HG02938 (cell line): ENCODE measurements around the gene EPS15.
"Not testable (repeated sequence)": the region's sequence is repeated elsewhere in the genome, so short reads cannot be mapped to it uniquely, and the experiment has no call there.

Experiments
- ATAC-seq: cut with Tn5 transposase; IDR thresholded peaks from one replicate; pipeline ENCODE4 v1.9.1; 2021; ENCODE audit warnings: mild to moderate bottlenecking, moderate library complexity; ENCODE audit not compliant: unreplicated experiment

The EPS15 gene

DNA sequence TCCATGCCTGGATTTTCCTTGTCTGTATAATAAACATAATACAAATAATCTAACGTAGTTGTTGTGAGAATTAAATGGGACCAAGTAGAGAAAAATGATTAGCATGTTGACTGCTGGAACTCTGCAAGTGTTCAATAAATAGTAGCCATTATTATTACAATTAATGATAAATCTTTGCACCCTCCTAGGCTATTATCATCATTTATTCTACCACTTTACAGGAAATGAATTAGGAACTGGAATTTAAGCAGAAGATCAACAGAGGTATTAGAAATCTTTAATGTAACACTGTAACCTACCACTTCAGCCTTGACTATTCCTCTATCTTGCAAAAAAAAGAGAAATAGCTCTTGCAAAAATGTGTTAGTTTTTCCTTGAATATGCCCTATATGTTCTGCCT is 126.8 kb downstream of the EPS15 start:
- no peak for ATAC-seq

DNA sequence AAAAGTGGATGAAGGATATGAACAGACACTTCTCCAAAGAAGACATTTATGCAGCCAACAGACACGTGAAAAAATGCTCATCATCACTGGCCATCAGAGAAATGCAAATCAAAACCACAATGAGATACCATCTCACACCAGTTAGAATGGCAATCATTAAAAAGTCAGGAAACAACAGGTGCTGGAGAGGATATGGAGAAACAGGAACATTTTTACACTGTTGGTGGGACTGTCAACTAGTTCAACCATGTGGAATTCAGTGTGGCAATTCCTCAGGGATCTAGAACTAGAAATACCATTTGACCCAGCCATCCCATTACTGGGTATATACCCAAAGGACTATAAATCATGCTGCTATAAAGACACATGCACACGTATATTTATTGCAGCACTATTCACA is 128.4 kb downstream of the EPS15 start:
- not testable (repeated sequence) for ATAC-seq

DNA sequence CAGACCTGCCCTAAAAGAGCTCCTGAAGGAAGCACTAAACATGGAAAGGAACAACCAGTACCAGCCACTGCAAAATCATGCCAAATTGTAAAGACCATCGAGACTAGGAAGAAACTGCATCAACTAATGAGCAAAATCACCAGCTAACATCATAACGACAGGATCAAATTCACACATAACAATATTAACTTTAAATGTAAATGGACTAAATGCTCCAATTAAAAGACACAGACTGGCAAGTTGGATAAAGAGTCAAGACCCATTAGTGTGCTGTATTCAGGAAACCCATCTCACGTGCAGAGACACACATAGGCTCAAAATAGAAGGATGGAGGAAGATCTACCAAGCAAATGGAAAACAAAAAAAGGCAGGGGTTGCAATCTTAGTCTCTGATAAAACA is 131.8 kb downstream of the EPS15 start:
- not testable (repeated sequence) for ATAC-seq

DNA sequence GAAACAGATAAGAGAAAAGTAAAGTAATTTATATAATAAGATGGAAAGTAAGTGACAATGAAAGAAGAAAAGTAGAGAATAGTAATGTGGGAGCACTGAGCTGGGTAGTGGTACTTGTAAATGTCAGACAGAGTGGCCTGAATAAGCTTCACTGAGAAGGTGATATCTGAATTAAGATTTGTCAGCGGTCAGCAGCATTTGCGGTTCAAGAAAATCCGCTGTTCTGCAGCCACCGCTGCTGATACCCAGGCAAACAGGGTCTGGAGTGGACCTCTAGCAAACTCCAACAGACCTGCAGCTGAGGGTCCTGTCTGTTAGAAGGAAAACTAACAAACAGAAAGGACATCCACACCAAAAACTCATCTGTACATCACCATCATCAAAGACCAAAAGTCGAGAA is 132.8 kb downstream of the EPS15 start:
- not testable (repeated sequence) for ATAC-seq

DNA sequence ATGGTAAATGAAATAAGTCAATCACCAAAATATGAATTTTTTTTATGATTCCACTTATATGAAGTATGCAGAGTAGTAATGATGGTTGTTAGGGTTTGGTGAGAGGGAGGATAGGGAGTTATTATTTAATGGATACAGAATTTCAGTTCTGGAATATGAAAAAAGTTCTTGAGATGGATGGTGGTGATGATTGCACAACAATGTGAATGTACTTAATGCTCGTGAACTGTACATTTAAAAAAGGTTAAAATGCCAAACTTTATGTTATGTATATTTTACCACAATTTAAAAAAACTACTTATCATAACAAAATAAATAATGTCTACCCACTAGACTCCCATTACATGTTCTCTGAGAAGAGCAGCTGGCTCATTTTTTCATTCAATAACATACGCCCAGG is 133.3 kb downstream of the EPS15 start:
- ATAC-seq: no peak

DNA sequence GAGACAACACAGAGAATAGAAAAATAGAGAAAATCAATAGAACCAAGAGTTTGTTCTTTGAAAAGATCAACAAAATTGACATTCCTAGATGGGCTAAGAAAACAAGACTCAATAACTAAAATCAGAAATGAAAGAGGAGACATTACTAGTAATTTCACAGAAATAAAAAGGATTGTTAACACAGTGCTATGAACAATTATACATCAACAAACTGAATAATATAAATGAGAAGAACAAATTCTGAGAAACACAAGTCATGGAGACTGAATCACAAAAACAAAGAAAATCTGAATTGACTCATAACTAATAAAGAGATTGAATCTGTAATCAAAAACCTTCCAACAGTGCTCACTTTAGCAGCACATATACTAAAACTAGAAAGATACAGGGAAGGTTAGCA is 137.1 kb downstream of the EPS15 start:
- no peak for ATAC-seq

DNA sequence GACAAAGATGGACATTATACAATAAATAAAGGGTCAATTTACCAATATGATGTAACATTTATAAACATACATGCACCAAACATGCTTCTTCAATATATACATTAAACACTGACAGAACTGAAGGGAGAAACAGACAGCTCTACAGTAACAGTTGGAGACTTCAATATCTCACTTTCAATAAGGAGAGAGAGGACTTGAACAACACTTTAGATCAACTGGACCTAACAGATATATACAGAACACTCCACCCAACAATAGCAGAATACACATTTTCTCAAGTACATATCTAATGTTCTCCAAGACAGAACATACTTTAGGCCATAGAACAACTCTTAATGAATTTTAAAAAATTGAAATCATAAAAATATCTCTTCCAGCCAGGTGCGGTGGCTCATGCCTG is 138.1 kb downstream of the EPS15 start:
- ATAC-seq: no peak

DNA sequence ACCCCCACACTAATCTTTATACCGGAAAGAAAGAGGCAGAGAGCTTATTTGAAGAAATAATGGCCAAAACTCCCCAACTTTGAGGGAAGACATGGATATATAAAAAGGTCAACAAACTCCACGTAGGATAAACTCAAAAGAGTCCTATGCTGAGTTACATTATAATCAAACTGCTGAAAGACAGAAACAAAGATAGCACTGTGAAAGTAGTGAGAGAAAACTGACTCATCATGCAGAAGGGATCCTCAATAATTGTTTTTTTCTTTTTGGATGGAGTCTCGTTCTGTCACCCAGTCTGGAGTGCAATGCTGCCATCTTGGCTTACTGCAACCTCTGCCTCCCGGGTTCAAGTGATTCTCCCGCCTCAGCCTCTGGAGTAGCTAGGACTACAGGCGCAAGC is 140.2 kb downstream of the EPS15 start:
- no peak for ATAC-seq

DNA sequence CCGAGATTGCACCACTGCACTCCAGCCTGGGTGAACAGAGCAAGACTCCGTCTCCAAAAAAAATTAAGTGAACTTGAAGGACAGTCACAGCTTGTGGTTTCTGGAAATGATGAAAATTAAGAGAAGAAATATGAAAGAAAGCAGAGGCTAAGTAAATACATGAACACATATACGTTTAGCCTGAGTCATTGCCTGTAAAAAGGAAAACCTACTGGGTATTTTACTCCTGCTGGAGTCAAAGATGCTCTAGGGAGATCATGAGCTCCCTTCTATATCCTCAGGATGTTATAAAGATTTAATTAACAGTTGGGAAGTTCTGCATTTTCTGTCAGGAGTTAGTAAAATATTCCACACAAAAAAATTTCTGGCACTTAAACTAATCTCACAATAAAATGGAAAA is 145.2 kb downstream of the EPS15 start:
- no peak for ATAC-seq

DNA sequence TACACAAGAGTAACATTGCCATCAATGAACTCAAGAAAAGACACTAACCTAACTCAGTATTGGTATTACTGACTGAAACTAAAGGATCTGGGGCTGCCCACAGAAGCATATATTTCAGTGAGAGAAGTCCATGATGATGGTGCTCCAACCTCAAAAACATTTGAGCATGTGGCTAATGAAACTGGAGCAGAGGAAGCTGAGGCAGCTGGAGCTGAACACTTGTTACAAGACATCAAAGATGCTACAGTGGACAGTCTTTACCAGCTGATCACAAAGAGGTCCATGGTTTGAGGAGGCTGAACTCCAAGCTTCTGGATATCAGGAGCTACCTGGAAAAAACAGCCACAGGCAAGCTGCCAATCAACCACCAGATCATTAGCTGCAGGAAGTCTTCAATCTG is 146.5 kb downstream of the EPS15 start:
- ATAC-seq: no peak

DNA sequence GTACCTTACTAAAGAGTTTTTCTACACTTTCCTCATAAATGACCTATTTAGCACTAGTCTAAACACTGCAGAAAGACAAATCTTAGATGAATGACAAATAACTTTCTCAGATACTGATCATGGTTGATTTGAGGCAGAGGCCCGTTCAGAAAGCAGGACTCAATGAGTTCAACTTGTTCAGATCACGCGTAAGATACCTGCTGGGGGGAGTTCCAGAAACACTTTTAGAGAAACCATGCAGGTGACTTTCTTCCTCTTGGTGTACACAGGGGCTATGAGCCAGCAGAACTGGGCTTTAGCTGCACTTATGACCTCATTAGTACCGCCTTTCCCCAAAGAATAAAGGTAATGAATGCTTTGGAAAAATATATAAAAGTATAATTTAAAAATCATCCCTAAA is 149.9 kb downstream of the EPS15 start:
- no peak for ATAC-seq

DNA sequence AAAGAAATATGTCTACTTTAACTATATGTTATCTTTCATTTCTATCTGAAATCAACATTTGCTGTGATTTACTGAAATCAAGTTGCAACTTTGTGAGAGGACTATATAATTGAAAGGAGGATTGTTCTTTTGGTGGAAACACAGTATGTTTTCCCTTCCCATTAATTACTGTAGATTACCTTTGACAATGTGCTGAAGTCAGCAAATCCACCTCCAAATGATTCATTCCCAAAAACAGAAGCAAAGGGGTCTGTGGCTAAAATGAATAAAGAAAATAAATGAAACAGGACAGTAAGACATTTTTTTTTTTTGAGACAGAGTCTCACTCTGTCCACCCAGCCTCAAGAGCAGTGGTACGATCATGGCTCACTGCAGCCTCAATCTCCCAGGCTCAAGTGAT is 153.3 kb downstream of the EPS15 start:
- no peak for ATAC-seq

DNA sequence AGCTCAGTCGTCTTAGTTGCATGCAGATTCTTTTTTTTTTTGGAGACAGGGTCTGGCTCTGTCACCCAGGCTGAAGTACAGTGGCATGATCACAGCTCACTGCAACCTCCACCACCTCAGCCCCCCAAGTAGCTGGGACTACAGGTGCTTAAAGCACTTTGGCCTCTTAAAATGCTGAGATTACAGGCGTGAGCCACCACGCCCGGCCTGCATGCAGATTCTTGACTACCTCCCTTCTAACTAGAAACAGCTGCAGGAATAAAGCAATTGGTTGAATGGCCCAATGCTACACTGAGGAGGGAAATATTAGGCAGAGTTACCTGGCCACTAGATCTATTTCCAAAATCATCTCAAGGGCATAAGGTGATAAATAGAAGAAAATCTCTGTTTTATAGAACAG is 159.2 kb downstream of the EPS15 start:
- no peak for ATAC-seq

DNA sequence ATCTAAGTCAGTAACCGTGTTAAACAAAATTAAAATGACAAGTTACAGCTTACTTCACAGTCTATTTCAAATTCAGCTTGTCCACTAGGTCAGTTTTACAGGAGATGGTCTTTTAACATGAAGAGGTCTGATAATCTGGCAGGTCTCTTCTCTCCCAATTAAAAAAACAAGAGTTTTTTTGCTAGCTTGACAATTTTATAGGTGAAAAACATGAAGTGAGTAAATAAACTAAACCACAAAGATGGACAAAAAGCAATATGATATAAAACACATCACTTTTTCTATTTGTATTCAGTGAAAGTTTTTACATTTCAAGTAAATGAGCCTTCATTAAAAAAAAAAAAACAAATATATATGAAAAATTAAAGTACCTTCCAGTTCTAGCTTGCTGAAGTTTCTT is 163.7 kb downstream of the EPS15 start:
- no peak for ATAC-seq

DNA sequence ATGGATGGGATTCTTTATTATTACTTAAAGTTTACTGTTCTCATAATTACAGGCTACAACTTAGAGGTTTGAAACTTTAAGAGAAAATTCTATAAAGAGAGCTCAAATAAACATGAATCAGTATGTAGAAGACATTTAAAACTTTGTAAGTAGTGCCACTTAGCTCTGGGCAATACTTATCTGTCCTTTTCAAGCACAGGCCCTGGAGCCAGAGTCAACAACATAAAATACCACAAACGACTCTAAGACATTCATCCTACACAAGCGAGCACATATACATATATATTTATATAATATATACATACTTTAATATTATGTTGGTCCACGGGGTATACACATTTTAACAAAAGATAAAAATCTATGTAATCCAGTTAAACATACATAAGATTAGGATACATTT is 164.7 kb downstream of the EPS15 start:
- no peak for ATAC-seq

DNA sequence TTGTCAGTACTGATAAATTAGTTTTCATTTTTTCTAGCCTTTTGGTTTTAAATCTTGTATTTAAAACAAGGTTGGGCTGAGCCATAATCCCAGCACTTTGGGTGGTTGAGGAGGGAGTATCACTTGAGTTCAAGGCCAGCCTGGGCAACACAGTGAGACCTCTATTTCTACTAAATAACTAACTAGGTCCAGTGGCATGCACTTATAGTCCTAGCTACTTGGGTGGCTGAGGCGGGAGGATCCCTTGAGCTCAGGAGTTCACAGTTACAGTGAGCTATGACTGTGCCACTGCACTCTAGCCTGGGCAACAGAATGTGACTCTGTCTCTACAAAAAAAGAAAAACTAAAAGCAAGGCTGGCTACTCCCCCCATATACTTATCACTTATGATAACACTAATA is 167.2 kb downstream of the EPS15 start:
- no peak for ATAC-seq

DNA sequence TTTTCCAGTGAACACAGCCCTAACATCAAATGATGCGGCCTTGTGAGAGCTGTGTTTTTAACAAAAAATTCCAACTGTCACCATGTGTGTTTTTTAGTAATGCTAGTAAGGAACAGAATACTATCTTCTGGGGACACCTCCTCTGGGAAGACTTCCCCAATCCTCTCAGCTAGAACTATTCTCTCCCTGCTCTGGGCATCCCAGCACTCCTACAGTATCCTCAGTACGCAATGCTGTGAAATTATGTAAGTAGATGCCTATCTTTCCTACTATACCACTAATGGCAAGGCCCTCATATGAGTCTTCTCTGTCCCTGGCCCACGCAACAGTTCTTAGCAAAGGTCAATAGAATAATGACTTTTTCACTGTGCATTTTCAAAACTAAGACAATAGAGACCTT is 169.2 kb downstream of the EPS15 start:
- ATAC-seq: no peak

DNA sequence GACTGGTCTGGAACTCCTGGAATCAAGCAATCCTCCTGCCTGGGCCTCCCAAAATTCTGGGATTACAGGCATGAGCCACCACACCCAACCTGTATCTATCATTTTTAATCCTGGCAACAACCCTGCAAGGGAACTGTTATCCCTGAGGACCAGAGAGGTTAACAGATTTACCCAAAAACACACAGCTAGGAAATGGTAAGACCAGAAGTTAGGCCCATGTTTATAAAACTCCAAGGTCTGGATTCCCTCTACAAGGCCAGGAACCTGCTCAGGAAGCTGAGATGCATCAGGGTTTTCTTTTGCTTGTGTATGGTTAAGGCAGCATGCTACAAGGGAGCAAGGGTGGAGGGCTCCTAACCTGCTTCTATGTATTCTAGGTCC is 170.9 kb downstream of the EPS15 start:
- no peak for ATAC-seq

DNA sequence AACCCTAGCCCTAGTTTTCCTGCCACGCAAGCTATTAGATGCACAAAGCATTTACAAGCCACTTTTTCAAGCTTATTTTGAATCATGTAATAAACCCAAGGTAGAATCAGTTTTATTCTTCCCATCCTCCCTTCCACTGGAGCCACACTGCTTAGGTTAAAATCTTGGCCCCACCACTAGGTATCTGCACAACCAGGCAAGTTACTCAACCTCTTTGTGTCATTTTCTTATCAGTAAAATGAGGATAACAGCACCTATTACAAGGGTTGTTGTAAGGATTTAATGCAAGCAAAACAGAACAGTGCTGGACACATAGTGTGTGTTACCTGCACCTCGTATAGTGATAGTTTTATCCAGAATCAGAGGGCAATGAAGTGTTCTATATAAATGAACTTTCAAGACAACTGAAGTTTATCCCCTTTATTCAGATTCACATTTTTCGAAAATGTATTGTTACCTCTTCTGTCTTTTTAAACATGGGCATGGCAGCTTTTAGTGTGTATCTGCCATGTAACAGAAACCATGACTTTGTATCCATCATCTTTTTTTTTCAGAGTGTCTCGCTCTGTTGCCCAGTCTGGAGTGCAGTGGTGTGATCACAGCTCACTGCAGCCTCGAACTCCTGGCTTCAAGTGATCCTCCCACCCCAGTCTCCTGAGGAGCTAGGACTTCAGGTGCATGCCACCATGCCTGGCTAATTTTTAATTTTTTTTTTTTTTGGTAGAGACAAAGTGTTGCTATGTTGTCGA is 171.5 kb downstream of the EPS15 start:
- no peak for ATAC-seq

DNA sequence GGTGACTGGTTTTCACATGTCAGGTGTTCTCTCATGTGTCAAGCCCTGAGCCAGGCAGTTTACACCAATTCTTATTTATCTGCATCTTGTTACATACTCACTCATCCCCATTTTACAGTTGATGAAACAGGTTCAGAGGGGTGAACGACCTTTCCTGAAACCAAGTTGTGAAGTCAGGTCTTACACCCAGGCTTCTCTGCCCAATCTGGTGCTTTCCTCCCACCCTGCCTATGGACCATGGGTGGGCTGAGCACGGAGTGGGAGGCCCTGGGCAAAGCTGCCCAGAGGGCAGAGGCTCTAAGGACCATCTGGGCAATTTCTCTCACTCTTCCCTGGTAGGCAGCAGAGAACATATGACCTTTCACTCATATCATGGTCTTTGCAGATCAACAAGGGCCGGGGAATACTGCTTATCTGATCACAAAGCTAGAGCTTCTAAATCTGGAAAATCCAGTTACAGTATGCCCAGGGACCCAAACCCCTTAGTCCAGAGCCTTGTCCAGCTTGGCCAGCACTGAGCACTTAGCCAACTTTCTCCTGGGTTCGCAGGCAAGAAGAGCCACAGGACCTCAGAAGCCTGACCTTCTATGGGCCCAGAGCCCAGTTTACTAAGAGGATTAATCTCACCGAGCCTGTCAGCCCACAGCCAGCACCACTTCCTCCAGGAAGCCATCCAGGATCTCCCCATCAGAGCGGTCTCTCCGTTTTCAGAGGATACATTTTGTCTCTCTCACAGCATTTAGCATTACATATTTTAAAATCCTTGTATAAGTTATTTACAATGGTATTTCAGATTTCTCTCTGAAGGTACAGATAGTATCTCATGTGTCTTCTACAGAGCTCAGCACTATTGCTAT is 172.8 kb downstream of the EPS15 start:
- no peak for ATAC-seq

DNA sequence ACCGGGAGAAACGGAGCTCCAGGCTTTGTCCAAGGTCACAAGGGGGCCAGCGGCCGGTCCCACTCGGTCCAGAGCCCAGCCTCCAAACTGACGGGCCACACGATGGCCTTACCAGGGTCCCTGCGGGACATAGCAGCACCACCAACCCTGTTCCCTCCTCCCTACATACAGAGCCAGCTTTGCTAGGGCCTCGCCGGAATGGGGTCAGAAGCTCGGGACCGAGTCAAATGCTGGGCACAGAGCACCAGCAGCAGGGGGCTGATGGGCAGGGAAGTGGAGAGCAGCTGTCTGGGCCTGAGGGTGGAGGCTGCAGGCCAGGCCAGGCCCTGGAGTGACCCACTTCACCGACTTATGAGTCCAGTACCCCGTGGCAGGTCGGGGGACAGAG is 173.8 kb downstream of the EPS15 start:
- no peak for ATAC-seq

DNA sequence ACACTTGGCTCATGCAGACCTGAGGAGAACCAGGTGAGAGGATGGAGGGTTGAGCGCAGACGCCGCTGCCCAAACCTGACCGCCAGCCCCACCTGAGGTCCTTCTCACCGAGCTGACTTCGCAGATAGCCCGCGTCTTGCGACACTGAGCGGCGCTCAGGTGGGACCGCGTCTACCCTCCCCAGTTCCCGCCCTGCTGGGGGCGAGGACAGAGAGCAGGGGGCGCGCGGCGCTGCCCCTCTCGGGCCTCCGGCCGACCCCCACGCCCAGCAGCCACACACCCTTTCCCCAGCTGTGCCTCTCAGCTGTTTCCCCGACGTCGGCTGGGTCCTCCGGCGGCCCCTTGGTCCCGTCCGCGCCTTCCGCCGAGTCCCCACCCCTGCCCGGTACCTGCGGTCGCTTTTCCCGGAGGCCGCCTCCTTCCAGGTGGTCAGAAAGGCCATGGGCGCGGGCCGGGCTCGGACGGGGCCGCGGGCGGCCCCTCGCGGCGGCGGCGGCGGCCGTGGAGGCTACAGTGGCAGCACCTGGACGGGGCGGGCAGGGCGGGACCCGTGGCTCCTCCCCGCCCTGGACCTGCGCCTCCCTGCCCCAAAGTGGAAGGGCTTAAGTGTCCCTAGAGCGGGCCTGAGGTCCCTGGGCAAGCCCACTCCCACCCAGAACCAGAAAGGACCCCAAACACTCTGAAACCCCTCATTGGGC is 174.3 kb downstream of the EPS15 start:
- ATAC-seq: no peak
